Tongue (tissue), 2 donors: ENCODE data around the gene RALGDS. TPM values are rescaled to one million over a fixed set of nuclear protein-coding genes. Genes with fewer than 3 reads are reported as not detected.

Experiments used
- DNase-seq: peaks from one replicate; pipeline ENCODE4 v3.0.0-alpha.2; 2015
- total RNA-seq: library from RNA; depleted of rRNA; stranded (reverse); fragments of >200 nt; gene quantifications from one replicate; pipeline ENCODE4 v1.2.3, GENCODE V29; 2014

RALGDS gene
- total RNA-seq, 1 donor from 2014 or later = 56.0 TPM

- DNase-seq = no peak
Measured at GRCh38 chr9:133134388-133135145, 13.5 kb upstream of the RALGDS start.

- DNase-seq = peak; percentile 94
Measured at GRCh38 chr9:133133681-133134387, 12.8 kb upstream of the RALGDS start.

GRCh38 chr9:133132174-133132573, 11.1 kb upstream of the RALGDS start:
- no peak for DNase-seq

- DNase-seq = no peak
Measured at GRCh38 chr9:133131506-133131905, 10.5 kb upstream of the RALGDS start.

- DNase-seq = no peak
Measured at GRCh38 chr9:133130685-133131244, 9.7 kb upstream of the RALGDS start.

GRCh38 chr9:133129001-133129795, 8.2 kb upstream of the RALGDS start:
- DNase-seq = peak; percentile 52

- DNase-seq = no peak
Measured at GRCh38 chr9:133128152-133128551, 7.1 kb upstream of the RALGDS start.

GRCh38 chr9:133127340-133127981, 6.4 kb upstream of the RALGDS start:
- DNase-seq = no peak

- DNase-seq = no peak
Measured at GRCh38 chr9:133126697-133127339, 5.8 kb upstream of the RALGDS start.

- DNase-seq = peak; percentile 68
Measured at GRCh38 chr9:133125941-133126696, 5.1 kb upstream of the RALGDS start.

GRCh38 chr9:133124907-133125275, 3.9 kb upstream of the RALGDS start:
- no peak for DNase-seq

GRCh38 chr9:133124123-133124906, 3.3 kb upstream of the RALGDS start:
- DNase-seq = no peak

- DNase-seq = no peak
Measured at GRCh38 chr9:133122935-133123611, 2.0 kb upstream of the RALGDS start.

GRCh38 chr9:133122605-133122934, 1.5 kb upstream of the RALGDS start:
- no peak for DNase-seq

- DNase-seq = no peak
Measured at GRCh38 chr9:133121915-133122550, 993 bp upstream of the RALGDS start.

GRCh38 chr9:133120501-133121197, 391 bp downstream of the RALGDS start:
- DNase-seq = peak; percentile 50

GRCh38 chr9:133119846-133120500, 1.1 kb downstream of the RALGDS start:
- DNase-seq = peak; percentile 68
